GM18502 (cell line): ENCODE data around the gene ITM2C.

ENCODE experiments used
- ATAC-seq: cut with Tn5 transposase; IDR thresholded peaks from one replicate; pipeline ENCODE4 v1.9.1; 2021; ENCODE audit warnings: mild to moderate bottlenecking; ENCODE audit not compliant: unreplicated experiment, poor library complexity

Gene ITM2C

DNA sequence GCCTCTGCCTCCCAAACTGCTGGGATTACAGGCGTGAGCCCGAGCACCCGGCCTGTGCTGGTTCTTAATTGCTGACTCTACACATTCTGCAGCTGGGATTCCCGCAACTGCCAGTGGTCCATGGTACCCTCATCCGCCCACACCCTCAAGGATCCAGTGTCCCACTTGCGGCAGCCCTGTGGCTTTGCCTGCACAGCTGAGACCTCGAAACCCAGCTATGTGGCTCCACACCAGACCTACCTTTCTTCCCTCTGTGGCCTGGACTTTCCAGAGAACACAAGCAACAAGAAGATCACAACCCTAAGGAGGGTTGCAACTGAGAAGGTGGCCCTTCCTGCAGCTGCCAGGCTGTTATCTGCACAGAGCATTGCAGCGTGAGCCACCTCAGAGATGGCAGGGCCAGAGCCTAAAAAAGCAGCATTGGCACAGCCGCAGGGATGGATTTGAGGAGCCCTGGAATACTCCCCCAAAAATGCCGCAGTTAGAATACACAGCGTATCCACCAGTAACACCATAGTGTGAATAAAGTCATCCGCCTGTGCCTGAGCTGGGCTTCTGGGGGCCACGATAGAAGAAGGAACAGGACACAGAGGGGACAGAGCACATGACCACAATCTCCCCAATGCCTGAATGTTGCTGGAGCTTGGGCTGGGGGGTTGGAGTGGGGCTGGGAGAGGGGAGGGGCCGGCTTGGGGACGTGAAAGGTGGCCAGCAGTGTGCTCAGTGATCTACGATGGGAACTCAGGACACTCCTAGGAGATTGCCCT, 58.4 kb downstream of the ITM2C start:
- ATAC-seq = no peak

DNA sequence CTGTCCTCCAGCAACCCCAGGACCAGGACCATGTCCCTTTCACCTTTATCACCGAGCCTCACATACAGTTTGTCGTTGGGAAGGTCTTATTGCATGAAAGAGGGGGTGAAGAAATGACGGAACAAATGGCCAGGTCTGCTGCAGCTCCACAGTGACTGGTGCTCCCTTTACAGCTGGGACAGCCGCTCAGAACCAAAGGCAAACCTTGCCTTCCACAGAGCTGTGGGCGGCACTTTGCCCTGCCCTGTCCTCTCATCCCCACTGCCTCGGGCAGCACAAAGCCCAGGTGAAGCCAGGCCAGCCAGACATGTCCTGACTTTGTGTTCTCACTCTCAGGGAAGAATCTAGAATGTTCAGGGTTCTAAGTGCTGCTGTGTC, 59.3 kb downstream of the ITM2C start:
- ATAC-seq = no peak

- ATAC-seq = peak; percentile 36
Measured at GRCh38 chr2:230924470-230925341, 60.0 kb downstream of the ITM2C start, which contains the start of gene GPR55. Gene GPR55, minus strand, starts transcription at chr2:230925242. Its CDS starts 14,280 bp downstream, at chr2:230910962.

GRCh38 chr2:230925443-230925878, 60.7 kb downstream of the ITM2C start:
- peak; percentile 29 for ATAC-seq

DNA sequence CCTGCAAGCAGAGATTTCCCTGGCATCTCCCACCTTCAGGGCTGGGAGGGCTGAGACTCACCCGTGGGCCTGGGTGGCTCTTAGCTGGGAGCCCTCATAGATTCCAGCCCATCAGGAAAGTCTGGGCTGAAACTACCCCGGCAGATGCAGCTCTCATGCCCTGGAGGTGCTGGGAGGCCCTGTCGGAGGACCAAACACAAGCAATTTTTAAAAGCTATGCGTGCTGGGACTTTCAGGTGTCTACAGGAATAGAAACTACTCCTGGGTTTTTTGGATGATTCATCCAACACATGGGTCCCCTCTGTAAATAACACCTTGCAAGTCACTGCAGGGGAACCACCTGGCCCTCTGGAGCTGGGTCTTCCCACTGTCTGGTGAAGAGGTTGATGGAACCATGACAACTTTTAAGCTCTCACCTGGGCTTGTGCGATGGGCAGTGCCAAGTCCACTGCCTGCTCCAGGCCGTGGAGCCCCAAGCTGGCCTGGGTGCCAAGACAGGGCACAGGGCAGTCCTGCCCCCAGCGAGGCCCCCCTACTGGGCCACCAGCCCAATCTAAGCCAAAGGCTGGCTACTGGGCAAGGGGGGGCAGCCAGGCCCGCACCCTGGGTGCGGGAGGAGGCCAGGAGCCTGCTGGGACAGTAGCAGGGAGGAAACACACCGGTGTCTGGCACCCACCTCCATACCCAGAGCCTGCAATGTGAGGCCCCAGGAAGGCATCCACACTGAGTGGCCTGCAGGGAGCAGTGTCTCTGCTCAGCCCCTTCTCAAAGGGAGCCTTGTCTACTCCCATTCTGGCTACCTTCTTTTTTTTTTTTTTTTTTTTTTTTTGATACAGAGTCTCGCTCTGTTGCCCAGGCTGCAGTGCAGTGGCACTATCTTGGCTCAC, 61.4 kb downstream of the ITM2C start:
- ATAC-seq = peak; percentile 48

DNA sequence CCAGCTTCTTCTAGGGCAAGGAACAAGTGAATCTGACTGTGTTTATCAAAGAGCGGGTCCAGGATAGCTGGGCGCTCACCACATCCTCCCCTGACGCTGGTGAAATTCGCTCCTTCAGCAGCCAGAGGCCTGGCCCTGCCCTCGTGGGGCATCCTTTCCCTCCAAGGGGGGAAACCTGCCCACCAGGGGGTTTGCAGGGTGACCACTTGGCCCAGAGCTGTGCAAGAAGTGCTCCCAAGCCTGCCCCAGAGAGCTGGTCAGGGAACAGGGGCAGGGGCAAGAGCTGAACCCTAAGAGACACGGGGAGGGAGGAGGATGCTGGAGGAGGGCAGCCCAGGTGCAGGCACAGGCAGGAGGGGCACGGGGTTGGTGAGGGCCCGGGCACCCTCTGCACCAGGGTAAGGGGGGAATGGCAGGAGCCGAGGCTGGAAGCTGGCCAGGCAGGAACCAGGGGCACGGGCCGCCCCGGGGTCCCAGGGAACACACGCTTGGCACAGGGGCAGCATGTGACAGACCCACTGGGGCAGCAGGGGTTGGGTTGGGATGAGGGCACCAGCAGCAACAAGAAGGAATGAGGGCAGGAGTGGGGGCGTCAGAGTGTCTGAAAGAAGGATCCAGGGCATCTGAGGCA, 63.1 kb downstream of the ITM2C start:
- ATAC-seq = no peak
